Peyer's patch (tissue), 4 donors: ENCODE measurements around the gene ARHGEF25.

Experiments
- POLR2A ChIP-seq, 2 donors: fragments of 450-650 bp; IDR thresholded peaks; one replicate each; pipeline ENCODE4 v1.5.1; 2017; ENCODE audit warnings: antibody characterized with exemption in 2 of 2, mild to moderate bottlenecking in 2 of 2, moderate library complexity in 2 of 2
- TF ChIP-seq, protein P1 (sequence below), 6 experiments: fragments of 450-650 bp in 4 of 6; fragments of 200-600 bp in 2 of 6; sonication (generic) in 1 of 6; IDR thresholded peaks; one replicate each; pipeline ENCODE4 v1.5.1; 2017 to 2019; ENCODE audit warnings: antibody characterized with exemption in 6 of 6, mild to moderate bottlenecking in 3 of 6, moderate library complexity in 1 of 6

DNA sequence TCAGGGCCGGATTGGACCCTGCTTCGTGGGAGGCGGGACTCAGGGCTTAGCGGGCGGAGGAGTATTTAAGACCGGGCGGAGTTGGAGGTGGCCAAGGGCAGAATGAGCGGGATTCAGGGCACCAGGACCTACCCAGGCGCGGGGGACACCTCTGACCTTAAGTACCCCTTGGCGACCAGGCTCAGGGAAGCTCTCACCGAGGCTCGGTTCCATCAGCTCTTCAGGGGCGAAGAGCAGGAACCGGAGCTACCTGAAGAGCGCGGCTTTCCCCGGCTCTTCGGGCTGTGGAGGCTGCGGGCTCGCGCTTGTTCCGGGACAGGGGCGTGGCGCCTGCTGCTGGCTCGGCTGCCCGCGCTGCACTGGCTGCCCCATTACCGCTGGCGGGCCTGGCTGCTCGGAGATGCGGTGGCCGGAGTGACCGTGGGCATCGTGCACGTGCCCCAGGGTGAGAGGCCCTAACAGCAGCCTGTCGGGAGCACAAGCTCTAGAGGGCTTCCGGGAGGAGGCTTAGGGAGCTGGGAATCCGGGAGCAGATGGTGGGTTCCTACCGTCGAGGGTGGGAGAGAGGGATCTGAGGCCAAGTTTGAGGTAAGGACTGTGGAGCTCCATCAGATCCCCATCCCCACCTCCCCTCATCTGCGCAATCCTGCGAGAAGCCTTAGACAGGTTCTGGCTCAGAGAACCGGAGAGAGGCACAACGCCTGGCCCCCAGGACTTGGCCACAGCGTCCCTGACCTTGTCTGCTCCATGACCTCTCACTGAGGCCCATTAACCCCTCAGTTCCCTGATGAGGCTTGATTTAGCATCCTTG lies 8.4 kb downstream of the ARHGEF25 start:
- TF ChIP-seq, protein P1, sequence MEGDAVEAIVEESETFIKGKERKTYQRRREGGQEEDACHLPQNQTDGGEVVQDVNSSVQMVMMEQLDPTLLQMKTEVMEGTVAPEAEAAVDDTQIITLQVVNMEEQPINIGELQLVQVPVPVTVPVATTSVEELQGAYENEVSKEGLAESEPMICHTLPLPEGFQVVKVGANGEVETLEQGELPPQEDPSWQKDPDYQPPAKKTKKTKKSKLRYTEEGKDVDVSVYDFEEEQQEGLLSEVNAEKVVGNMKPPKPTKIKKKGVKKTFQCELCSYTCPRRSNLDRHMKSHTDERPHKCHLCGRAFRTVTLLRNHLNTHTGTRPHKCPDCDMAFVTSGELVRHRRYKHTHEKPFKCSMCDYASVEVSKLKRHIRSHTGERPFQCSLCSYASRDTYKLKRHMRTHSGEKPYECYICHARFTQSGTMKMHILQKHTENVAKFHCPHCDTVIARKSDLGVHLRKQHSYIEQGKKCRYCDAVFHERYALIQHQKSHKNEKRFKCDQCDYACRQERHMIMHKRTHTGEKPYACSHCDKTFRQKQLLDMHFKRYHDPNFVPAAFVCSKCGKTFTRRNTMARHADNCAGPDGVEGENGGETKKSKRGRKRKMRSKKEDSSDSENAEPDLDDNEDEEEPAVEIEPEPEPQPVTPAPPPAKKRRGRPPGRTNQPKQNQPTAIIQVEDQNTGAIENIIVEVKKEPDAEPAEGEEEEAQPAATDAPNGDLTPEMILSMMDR (IDR thresholded peaks at IDR 0.05), result no peak
- TF ChIP-seq POLR2A (IDR thresholded peaks at IDR 0.05), result no peak
